Measurements from ENCODE around the gene ZNRF1.
"Not testable (repeated sequence)": the region's sequence is repeated elsewhere in the genome, so short reads cannot be mapped to it uniquely, and the experiment has no call there.

The ZNRF1 gene

DNA sequence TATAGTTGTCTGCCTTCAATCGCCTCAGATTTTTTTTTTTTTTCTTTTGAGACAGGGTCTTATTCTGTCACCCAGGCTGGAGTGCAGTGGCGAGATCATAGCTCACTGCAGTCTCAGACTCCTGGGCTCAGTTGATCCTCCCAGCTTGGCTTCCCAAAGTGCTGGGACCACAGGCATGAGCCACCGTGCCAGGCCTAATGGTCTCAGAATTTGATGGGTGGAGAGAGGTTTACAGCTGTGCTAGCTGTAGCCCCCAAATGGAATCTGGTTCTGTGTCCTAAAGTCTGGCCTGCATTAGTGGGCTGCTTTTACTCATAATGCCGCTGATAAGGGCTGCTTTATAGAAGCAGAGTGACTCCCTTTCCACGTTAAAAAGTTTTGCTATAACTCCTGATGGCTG lies 5.1 kb downstream of the ZNRF1 start:
- no peak for DNase-seq

DNA sequence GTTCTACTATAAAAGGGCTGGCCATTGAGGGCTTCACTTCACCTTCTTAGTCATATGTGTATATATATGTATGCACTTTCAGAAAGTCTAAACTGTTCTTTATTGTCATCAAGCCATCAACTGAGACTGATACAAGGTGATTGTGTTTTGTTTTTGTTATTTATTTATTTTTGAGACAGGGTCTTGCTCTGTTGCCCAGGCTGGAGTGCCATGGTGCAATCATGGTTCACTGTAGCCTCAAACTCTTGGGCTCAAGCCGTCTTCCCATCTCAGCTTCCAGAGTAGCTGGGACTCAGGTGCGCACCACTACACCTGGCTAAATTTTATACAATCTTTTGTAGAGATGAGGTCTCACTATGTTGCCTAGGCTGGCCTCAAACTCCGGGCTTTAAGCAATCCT lies 5.6 kb downstream of the ZNRF1 start:
- no peak for DNase-seq

DNA sequence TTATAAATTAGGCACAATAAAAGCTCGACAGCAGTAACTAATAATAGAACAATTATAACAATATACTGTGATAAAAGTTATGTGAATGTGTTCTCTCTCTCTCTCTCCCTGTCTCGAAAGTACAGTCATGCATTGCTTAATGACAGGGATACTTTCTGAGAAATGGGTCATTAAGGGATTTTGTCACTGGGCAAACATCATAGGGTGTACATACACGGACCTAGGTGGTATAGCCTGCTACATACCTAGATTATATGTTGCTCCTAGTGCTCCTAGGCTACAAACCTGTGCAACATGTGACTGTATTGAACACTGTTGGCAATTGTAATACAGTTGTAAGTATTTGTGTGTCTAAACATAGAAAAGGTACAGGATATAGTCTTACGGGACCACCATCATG lies 6.9 kb downstream of the ZNRF1 start:
- no peak for DNase-seq

DNA sequence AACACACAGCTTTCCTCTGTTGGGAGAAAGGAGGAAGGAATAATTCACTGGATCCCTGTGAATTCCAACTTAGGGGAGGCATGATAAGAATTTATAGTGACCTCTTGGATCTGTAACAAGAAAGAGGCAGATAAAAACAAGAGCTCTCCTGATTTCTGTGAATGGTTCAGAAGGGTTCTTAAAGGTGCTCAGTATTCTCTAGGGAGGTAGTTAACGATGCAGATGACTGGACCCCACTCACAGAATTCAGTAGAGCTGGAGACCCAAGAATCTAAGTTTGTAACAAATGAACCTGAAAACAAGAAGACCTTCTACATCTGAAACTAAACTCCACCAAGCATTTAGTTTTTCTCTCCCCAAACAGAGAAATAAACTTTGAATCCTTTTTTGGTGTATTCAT lies 8.6 kb downstream of the ZNRF1 start:
- DNase-seq = no peak

DNA sequence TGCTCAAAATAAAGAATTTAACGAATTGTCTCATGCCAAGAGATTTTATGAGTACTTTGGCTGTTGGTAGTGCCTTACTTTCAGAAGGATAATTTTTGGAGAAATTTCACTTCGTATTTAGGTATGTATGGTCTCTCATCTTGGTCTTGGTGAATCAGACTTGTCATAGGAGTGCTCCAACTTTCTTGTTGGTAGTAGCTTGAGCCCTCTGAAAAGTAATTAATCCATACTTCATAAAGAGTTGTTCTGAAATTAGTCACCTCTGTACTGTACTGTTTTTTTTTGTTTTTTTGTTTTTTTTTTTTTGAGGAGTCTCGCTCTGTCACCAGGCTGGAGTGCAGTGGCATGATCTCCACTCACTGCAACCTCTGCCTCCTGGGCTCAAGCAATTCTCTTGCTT lies 11.6 kb downstream of the ZNRF1 start:
- no peak for DNase-seq

DNA sequence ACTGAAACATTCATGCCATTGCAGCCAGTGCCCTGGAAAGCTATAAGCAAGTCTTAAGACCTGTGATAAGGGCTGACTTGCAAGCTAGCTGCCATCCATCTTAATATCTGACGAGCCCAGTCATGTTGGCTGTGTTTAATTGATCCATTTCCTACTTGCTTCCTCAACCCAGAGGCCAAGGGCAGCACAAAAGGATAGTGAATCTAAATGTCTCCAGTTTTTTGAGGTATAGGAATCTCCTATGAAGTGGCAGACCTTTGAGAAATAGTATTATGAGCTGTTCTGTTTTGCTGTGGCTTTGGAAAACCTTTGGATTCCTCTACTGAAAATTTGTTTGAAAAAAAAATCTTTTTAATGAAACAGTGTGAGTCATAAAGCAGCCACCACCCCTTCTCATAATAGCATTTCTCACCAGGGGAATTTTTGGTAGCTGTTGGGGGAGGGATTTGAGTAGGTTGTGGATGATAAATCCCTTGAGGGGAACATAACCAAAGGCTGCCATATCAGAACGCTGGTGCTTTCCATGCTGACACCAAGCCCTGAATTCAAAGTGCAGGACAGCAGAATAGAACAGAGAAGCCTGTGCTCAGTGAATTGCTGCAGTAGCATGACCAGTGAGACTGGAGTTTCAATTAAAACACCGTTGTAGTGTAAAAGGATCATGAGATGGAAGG lies 12.9 kb downstream of the ZNRF1 start:
- DNase-seq = no peak

DNA sequence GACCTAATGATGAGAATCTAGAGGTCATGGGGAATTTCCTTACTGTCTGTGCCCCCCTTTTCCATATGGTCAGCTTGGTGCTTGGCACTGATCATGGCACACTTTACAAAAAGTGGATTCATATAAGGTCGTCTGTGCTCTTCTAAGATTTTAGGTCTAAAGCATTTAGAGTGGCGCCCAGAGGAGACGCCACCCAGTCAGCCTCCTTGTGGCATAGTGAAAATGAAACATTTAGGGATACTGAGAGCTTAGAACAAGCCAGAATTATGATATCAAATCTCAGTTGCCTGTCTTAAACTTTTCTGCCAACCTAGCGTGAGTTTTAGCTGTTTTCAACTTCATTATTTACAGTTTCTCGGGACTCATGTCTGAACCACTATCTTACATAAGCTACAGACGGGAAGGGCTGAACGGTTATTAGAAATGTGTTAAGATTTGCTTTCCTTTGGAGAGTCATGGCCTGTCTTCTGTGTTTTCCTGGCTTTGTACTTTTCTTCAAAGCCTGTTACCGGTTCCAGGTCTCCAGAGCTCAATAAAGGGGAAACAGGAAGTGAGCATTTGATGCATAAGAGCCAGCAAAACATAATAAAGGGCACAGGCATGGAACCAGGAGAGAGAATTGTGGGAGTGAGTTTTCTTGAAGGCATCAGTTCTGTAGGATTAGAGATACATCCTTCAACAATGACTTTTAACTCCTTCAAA lies 13.7 kb downstream of the ZNRF1 start:
- no peak for DNase-seq

DNA sequence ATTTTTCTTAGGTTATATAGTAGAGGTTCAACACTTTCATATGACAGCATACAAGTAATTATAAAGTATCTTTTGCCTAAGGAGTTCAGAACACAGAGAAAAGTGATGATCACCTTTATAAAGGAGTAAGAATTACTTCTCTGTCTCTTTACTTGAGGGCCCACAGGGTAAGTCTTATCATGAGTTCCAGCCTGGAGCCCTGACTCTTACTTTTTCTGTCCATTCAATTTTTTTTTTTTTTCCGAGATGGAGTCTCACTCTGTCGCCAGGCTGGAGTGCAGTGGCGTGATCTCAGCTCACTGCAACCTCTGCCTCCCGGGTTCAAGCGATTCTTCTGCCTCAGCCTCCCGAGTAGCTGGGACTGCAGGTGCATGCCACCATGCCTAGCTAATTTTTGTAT lies 14.3 kb downstream of the ZNRF1 start:
- not testable (repeated sequence) for DNase-seq

DNA sequence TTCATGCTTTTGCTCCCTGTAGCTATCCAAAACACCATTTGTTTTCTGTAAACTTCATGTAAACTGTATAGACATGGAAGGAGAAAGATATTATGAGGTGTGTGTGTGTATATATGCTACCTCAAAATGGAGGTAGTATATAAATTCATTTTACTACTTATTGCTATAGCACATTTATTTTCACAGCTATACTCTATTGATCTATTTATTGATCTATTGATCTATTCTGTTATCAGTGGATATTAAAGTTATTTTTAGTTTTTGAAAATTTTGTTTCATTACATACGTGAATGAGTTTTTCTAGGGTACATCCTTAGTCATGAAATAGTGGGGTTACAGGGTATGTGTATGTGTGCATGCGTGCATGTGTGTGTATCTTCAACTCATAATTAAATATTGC lies 15.5 kb downstream of the ZNRF1 start:
- DNase-seq = no peak

DNA sequence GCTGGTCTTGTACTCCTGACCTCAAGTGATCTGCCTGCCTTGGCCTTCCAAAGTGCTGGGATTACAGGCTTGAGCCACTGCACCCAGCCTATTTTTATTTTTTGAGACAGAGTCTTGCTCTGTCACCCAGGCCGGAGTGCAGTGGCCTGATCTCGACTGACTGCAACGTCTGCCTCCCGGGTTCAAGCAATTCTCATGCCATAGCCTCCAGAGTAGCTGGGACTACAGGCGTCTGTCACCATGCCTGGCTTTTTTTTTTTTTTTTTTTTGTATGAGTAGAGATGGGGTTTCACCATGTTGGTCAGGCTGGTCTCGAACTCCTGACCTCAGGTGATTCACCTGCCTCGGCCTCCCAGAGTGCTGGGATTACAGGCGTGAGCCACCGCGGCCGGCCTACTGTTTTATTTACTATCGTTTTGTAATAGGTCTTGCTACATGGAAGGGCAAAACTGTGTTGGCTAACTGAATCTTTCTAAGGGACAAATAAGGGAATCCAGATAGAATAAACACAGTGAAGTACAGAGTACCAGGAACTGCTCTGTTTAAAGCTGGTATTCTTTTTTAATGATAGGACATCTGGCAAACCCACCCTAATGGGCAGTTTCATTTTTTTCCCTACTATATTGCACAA lies 17.7 kb downstream of the ZNRF1 start:
- DNase-seq = not testable (repeated sequence)

DNA sequence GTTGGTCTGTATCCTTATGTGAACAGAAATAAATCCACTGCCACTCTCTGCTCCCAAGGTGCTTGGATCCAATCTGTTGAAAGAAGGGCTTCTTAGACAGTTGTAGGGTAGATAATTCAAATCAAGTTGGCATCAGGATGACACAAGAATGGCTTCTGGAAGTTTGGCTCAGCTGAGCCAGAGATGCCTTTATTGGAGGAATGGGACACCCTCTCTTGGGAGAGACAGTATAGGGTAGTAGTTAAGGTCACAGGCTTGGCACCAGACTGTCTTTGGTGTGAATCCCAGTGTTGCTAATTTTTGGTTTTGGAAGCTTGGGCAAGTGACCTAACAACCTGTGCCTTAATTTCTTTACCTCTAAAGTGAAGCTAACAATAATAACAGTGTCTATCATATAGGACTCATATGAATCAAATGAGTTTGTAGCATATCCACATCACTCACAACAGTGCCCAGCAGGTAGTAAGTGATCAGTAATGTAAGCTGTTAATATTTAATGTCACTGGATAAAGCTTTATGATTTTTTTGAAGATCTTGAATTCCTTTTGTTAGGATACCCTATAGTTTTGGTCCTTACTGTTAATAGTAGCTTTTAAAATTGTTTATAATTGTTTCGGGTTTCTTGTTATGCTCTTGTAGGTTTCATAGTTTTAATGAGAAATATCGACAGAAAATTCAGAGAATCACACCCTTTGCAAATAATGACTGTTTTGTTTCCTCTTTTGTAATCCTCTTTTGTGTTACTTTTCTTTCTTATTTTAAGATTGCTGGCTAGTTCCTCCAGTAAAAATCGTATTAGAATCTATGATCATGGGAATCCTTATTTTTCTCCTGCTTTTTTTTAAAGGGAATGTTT lies 19.1 kb downstream of the ZNRF1 start:
- DNase-seq = no peak

DNA sequence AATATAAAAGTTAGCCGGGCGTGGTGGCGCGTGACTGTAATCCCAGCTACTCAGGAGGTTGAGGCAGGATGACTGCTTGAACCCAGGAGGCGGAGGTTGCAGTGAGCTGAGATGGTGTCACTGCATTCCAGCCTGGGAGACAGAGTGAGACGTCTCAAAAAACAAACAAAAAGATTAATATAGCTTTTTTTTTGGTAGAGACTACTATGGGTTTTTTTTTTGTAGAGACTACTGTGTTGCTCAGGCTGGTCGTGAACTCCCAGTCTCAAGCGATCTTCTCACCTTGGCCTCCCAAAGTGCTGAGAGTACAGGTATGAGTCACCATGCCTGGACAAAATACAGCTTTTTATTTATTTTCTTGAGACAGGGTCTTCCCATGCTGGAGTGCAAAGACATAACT lies 20.2 kb downstream of the ZNRF1 start:
- no peak for DNase-seq

DNA sequence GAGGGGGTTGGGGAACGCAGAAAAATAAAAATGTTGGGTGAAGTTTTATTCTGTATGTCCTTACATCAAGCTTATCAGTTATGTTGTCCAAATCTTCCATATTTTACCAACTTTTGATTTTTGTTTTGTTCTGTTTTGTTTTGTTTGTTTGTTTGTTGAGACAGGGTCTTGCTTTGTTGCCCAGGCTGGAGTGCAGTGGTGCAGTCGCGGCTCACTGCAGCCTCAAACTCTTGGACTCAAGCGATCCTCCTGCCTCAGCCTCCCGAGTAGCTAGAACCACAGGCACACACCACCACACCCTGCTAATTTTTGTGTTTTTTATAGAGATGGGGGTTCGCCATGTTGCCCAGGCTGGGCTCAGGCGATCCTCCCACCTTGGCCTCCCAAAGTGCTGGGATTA lies 20.8 kb downstream of the ZNRF1 start:
- no peak for DNase-seq

DNA sequence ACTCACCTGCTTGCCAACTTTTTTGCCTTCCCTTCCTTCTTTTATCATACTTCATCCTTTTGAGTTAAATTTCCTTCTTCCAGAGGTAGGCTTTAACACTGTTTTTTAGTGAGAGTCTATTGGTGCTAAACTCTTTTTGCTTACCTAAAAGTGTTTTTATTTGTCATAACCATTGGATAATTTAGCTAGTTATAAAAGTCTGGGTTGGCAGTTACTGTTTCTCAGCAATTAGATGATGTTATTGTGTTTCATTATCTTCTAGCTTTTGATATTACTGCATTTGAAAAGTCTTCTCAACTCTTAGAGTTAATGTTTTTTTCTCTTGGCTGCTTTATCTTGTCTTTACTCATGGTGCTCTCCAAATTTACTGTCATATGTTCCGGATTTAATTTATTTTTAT lies 22.6 kb downstream of the ZNRF1 start:
- no peak for DNase-seq

DNA sequence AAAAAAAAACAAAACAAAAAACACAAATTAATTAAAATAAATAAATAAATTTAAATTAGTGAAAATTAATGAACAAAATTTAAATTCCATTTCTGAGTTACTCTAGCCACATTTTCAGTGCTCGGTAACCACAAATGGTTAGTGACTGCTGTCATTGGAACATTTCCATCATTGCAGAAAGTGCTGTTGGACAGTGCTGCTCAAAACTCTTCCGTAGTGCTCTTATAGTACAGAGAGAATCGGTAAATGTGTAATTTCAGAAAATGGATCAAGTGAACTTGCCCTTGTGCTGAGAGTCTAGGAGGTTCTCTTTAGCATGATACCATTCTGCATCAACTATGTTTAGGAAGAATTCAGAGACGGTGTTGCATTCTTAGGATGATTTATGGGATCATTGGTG lies 23.7 kb downstream of the ZNRF1 start:
- no peak for DNase-seq

DNA sequence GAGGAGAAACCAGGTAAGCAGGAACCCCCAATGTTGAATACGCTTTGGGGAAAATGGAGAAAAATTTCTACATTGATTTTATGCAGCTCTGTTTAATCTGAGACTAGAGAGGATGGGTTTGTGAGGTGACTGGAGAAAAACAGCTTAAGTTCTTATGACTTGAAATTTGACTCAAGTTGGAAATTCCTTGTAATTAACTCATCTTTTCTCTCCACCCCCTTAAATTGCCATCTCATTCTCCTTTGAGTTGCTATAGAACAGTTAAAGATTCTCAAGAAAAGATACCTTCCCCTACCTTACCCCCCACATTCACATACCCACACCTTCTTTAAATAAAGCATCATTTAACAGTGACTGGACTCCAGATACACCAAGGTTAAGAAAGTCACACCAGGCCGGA lies 24.2 kb downstream of the ZNRF1 start:
- no peak for DNase-seq

DNA sequence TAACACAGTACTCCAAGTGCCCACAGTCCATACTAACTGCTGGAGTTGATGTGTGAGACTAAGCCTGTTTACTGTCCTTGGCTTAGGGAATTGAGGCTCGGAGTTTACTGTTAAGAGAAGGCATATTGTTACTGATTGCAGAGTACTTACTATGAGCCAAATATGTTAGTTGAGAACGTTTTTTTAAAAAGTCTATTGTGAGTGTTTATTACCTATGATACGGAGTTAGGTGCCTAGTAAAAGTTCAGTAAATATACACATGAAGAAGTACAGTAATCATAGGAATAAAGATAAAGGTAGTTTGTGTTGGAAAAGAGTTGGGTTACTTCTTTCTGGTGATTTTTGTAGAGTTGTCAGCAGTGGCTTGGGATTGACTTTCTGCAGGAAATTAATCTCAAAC lies 25.4 kb downstream of the ZNRF1 start:
- no peak for DNase-seq

DNA sequence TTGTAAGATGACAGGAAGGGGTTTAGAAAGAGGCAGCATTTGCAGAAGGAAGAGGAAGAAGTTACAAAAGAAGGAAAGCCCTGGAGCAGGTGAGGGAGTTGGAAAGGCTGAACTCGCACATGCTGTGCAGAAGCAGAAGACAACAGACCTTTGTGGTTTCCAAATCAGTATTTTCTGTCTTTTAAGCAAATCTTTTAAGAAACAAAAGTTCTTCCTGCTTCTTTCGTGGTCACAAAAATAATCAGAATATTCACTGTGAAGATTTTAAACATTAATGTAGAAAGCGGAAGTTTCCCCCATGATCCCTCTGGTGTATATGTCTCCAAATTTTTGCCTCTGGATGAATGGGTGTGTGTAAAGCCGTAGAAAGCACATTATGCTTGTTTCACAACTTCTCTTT lies 25.8 kb downstream of the ZNRF1 start:
- no peak for DNase-seq

DNA sequence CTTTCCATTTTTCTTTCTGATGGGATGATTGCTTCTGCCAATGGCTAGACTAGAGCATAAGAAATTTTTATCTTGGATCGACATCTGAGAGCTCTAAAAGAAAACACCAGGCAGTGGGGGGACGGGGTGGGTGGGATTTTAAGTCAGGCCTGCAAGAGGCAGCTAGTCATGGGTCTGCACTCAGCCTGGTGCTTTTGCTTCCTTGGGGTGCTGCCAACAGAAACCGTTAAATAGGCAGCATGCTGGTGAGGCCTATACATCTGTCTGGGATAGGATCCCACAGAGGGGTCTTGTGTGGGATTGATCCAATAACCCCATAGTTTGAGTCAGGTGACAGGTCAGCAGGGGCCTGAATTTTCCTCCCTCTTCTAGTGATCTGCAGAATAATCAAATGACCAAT lies 26.9 kb downstream of the ZNRF1 start:
- no peak for DNase-seq

DNA sequence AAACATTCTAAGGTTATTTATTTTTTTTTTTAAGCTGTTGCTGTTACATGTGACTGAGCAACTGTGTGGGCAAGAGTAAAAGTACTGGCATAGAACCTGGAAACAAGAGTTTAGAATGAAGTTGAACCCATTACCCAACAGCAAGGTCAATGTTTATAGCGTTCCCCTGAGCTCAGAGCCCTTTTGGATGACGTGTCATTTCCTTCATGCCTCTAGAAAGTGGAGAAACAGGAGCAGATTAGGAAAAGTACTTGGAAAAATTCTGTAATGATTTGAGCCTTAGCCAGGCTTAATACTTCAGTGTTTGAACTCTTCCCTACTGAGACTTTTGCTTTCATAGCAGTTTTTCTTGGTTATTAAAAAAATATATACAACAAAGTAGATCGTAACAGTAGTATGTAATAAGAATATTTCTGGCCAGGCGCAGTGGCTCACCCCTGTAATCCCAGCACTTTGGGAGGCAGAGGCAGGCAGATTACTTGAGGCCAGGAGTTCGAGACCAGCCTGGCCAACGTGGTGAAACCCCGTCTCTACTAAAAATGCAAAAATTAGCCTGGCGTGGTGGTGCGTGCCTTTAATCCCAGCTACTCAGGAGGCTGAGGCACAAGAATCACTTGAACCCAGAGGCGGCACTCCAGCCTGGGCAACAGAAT lies 27.5 kb downstream of the ZNRF1 start:
- DNase-seq = not testable (repeated sequence)

DNA sequence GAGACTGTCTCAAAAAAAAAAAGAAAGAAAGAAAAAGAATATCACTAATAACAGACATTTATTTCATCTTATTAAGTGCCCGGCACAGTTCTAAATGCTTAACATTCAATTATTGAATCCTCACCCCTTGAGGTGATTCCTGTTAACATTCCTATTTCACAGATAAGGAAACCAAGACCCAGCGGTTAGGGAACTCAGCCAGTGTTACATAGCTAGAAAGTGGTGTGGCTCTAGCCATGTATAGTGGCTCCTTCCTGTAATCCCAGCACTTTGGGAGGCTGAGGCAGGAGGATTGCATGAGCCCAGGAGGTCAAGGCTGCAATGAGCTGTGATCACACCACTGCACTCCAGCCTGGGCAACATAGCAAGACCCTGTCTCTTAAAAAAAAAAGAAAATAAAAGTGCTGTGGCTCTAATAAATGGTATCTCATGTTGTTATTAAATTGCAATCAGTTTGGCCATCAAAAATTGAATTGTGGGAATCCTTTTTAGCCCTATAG lies 28.1 kb downstream of the ZNRF1 start:
- DNase-seq = no peak

DNA sequence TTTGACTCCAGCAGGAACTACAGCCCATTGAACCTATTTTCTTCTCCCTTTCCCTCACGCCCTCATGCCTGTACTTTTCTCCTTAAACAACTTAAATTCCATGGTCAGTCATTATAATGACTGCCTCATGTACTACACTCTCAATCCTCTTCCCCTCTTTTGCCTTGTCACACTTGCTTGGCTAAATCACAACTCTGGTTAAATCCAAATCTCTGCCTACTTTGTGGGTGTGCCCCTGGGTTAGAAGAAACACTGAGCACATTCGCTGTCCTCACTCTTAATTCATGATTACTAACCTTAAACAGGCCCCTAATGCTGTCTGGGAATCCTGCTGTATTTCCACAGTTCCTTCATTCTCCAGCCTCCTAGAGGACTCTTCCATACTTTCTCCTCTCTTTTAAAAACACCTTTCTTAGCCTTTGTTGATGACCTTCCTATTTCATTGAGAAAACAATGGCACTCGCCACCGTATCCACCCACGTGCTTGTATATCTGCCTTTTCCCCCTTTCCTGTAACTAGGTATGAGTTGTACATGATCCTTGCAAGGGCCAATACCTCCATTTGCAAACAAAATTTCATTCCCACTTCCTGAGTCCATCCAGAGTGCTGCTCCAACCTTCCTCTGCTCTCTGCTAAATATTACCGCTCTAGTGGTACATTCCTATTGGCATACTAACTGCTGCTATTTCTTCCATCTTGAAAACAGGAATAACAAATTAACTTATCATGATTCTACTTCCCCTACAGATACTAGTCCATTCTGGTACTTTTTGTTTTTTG lies 28.9 kb downstream of the ZNRF1 start:
- no peak for DNase-seq

All from NCI-H187 treated with DMSO at 0.1 percent for 48 hours (cell line).